ENCODE results near the gene FBN2.

FBN2 gene

DNA sequence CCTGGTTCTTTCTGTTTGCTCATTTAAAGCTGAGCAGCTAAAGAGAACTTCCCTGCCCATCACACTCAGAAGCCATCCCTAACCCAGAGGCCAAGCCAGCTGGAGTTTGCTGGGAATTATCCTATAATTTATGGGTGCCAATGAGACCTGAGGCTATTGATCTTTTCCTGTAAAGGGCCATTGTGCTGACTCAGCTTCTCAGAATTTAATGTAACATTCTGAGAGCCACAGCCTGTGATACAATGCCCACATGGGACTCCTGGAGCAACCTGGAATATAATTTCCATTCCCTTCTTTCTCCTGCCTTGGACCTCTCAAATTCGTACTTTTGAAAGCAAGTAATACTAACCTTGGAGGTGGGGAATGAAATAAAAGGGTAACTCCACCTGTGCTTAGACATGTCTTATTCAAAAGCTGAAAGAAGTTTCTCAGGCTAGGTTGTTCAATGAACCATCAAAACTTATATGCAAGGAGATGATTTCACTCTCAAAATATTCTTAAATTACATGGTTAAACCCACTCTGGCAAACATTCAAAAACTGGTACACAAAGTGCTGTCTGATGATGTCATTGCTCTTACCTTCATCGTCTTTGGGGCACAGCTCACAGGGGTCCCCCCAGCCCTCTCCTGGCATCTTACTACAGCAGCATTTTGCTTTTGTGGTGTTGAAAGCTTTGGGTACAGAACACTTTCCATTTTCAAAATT lies 247.7 kb downstream of the FBN2 start:
- DNase-seq: peak; percentile 56

DNA sequence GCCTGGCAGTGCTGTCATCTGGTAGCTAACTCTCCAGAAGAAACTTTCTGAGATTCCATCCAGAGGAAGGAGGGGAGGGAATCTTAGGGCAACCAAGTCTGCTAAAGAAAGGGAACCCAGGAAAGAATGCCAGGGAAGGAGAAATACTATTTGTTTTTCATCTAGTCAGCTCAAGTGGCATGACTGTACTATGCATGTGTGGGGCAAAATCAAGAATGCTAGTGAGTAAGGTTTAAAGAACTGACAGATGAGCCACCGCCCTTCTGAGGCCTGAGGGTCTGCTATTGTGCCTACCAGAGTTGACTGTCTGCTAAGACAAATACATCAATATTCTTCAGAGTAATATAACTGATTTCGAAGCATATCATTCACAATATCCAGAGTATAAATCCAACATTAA lies 250.3 kb downstream of the FBN2 start:
- DNase-seq: no peak

GRCh38 chr5:128284236-128284635 lies 253.8 kb downstream of the FBN2 start:
- peak; percentile 39 for DNase-seq

- DNase-seq: no peak
Observed at GRCh38 chr5:128279345-128279744, 258.7 kb downstream of the FBN2 start.

- DNase-seq: peak; percentile 27
Observed at GRCh38 chr5:128276537-128277216, 261.4 kb downstream of the FBN2 start.

GRCh38 chr5:128274441-128274840 lies 263.6 kb downstream of the FBN2 start:
- no peak for DNase-seq

- DNase-seq: no peak
Observed at GRCh38 chr5:128273736-128274135, 264.3 kb downstream of the FBN2 start.

GRCh38 chr5:128271859-128272464 lies 266.1 kb downstream of the FBN2 start:
- DNase-seq: peak; percentile 26

GRCh38 chr5:128271071-128271470 lies 267.0 kb downstream of the FBN2 start:
- DNase-seq: no peak

GRCh38 chr5:128264564-128265360 lies 273.3 kb downstream of the FBN2 start:
- no peak for DNase-seq

GRCh38 chr5:128263357-128263756 lies 274.7 kb downstream of the FBN2 start:
- no peak for DNase-seq

DNA sequence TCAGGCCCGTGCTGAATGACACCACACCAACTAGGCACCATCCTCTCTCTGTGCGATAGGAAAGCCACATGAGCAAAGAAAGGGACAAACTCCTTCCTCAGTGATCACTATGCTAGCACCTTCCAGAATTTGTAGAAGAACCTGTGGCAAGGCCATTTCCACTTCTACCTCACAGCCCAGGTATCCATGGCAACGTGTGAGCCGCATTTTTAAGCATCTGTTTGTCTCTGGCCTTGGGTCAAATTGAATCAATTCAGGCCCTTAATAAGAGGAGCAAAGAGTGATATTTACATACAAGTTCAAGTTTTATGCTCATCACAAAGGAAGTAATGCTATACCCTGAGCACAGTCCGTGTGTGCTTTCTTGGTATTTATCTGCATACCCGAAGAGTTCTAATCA lies 275.1 kb downstream of the FBN2 start:
- no peak for DNase-seq

GRCh38 chr5:128259607-128260021 lies 278.4 kb downstream of the FBN2 start:
- no peak for DNase-seq

- DNase-seq: no peak
Observed at GRCh38 chr5:128258372-128258771, 279.7 kb downstream of the FBN2 start.

DNA sequence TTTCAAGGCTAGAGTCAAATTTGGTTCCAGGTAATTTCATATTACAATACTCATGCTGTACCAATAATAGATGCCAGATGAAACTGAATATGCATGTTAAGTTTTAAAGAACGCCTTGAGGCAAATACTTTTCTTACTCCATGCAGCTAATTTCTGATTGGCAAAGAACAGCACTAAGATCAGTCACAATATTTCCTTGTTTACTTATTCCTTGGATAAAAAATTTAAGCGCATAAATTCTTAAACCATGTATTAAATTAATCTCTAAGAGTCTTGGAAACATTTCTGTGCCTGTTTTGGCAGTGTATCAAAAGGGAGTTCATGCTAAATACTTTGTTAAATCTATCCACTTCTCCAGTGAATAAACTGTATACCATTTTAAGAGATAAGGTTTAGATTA lies 281.0 kb downstream of the FBN2 start:
- DNase-seq: no peak

DNA sequence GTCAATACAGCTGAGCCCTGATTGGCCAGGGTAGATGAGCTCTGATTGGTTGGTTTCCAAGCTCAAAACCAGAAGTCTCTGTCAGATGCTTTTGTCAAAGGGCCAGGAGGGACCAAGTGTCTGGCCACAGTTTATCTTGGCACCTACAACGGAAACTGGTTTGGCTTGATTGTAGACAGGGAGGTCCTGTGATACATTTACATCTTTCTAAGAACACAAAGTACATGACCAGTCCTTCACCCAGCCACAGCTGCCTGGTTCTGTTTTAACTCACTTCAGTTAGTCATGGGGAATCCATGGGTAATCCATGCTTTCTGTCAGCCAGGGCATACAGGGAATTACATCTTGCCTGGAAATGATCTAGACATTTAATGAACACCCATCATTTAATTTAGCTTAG lies 283.3 kb downstream of the FBN2 start:
- no peak for DNase-seq

GRCh38 chr5:128253880-128254279 lies 284.2 kb downstream of the FBN2 start:
- no peak for DNase-seq

DNA sequence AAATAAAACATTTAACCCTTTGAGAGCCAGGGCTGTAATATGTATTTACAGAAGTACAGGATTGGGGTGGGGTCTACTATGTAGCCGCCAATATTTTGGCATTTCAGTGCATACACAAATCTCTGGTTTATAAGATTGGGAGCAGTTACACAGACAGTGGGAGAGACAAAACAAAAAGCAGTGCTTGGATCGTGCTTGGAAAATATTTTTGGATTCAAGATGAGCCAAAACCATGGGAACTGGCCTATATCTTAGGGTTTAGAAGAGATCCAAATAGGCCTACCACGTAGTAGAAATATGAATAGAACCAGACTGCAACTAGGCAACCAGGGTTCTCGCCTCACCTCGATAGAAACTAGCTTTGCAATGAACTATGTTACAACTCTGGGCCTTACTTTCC lies 284.9 kb downstream of the FBN2 start:
- no peak for DNase-seq

DNA sequence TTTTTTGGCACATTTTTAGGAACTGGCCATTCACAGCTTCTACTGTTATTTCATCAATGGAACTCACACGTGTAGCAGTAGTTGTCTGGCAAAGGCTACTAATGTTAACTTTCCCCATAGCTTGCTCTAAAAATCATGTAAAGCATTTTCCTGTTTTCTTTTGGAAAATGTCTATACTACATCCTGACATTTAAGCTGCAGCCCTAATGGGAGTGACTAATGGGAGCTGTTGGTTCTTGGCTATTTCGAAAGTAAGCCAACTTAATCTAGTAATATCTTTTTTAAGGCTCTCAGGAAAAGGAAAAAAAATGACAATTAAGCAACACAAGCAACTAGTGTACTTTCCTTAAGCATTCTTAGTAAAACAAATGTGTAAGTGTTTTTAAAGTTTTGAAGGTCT lies 285.3 kb downstream of the FBN2 start:
- peak; percentile 11 for DNase-seq

DNA sequence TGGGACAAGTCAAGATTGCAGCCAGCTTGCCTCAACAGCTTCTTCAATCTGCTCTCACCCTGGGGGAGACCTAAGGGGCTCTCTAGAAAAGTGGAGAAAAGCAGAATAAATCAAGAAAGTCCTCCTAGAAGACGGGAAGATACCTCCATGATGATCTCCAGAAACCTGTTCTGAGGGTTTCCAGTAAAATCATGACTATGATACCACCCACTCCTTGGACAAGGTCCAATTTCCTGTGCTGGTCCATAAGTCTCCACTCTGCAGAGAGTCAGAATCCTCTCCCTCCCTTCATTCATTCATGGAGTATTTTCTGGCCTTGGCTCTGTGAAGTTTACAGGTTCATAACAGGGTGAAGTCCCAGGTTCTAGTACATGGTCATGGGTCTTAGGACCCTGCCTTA lies 285.8 kb downstream of the FBN2 start:
- DNase-seq: no peak

DNA sequence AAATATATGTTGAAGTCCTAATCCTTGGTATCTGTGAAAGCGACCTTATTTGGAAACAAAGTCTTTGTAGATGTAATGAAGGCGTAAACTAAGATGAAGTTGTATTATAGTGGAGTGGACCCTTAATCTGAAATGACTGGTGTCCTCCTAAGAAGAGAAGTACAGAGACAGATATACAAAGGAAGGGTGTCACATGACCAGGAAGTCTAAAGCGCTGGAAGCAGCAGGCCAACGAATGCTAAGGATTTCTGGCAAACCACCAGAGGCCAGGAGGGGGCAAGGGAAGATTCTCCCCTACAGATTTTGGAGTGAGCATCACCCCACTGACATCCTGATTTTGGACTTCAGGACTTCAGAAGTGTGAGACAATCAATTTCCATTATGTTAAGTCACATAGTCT lies 292.1 kb downstream of the FBN2 start:
- no peak for DNase-seq

DNA sequence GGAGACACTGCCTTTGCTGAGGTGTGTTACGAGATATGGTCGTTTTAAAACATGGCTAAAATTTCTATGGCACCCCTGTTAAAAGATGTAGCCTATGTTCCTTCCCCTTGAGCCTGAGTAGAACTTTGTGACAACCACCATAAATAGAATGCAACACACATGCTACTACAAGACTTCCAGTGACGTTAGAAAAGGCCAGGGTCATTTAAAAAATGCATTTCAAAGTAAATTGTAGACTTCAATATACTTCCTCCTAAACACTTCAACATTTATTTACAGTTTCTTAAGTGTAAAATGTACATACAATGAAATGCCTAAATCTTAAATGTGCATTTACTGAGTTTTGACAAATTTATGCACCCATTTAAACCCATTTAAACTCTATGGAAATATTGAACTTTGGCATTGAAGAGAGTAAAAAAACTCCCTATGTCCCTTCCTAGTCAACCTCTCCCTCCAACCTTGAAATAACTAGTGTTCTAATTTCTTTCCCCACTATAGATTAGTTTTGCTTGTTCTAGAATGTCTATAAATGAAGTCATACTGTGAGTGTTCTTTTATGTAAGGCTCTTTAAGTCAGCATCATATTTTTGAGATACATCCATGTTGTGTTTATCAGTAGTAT lies 294.0 kb downstream of the FBN2 start:
- no peak for DNase-seq

All from EL (cell line).